HG03103 (cell line): ENCODE data around the gene CTCFL.
"Not testable (repeated sequence)": the region's sequence is repeated elsewhere in the genome, so short reads cannot be mapped to it uniquely, and the experiment has no call there.

Experiments
- ATAC-seq: cut with Tn5 transposase; IDR thresholded peaks from one replicate; pipeline ENCODE4 v1.9.1; 2021; ENCODE audit warnings: low read depth; ENCODE audit not compliant: unreplicated experiment

Gene CTCFL

GRCh38 chr20:57511709-57512108 is 13.2 kb downstream of the CTCFL start:
- not testable (repeated sequence) for ATAC-seq

DNA sequence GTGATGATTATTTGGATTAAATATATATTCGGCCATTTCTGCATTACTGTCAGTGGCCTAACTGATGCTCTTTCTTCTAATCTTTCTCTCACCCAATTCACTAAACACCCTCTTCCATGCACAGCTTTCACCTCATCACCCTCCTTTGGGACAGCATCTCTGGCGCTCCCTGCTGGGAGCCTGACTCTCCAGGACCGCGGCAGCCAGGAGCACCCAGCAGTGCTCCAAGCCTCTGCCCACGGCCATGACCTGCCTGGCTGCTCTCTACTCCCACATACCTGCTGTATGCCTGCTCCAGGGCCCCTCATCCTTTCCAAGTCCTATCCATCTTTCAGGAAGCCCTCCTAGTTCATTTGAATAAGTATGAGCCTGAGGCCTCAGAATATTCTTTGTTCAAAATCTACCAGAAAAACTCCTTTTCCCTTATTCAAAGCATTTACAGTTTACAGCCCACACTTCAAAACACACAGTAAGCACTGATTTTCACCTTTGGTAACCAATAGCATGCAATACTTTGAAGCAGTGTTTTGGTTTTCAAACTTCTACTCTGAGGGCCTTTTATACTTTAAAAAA is 15.2 kb downstream of the CTCFL start:
- ATAC-seq = no peak

- no peak for ATAC-seq
Observed at GRCh38 chr20:57508831-57509230, 16.1 kb downstream of the CTCFL start.

DNA sequence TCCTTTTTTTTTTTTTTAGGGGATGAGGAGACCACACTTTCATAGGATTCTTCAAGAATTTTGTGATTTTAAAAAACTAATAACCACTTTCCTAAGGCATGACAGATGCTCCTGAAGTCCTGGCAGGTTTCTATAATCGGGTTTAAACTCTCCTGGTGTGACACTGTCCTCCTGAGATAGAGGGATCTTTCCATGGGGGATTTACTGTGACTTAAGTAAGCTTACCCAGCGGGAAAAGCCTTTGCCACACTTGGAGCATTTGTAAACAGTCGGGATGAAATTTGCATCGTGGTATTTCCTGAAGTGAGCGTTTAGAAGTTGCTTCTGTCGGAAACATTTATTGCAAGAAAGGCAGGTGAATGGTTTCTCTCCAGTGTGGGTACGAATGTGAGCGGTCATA is 16.6 kb downstream of the CTCFL start:
- ATAC-seq = no peak

GRCh38 chr20:57507477-57507876 is 17.5 kb downstream of the CTCFL start:
- ATAC-seq = no peak

GRCh38 chr20:57505979-57506378 is 19.0 kb downstream of the CTCFL start:
- ATAC-seq = no peak

DNA sequence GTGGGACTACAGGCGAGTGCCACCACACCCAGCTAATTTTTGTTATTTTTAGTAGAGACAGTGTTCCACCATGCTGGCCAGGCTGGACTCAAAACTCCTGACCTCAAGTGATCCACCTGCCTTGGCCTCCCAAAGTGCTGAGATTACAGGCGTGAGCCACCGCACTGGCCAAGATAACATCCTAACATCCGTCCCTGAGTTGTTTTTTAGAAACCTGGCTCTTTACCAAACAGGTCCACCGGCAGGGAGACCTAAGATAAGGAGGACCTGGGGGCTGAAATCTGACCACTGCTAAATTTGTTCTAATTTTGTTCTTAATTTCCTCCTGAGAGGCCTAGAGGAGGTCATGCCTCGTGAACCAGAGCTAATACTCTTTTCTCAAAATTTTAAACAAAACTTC is 20.5 kb downstream of the CTCFL start:
- ATAC-seq = no peak

- no peak for ATAC-seq
Observed at GRCh38 chr20:57503035-57503658, 21.8 kb downstream of the CTCFL start.

DNA sequence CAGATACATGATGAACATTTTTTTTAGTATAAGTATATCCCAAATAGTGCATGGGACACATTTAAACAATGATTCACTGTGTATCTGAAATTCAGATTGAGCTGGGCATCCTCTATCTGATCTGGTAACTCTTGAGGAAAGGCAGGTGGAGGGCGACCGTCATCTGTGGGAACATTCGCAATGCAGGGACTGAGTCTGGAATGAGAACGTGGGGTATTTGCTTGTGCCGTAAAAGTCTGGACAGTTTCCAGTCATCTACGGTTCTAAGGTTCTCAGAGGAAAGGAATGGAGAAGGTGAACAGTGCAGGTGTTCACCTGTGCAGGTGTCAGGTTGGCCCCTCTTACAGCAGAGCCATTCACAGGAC is 22.6 kb downstream of the CTCFL start:
- no peak for ATAC-seq

GRCh38 chr20:57501461-57502335 is 23.2 kb downstream of the CTCFL start:
- no peak for ATAC-seq

GRCh38 chr20:57500962-57501361 is 24.0 kb downstream of the CTCFL start:
- no peak for ATAC-seq

DNA sequence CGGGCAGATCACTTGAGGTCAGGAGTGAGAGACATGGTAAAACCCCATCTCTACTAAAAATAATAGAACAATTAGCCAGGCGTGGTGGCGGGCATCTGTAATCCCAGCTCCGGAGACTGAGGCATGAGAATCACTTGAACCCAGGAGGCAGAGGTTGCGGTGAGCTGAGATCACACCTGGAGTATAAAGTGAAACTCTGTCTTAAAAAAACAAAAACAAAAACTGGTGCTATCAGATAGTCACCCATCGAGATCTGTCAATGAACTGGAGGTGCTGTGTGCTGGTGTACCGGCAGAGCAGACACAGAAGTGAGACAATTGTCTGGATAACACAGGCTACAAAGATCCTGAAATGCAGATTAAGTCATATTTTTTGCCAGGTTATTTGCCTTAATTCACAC is 24.7 kb downstream of the CTCFL start:
- no peak for ATAC-seq

GRCh38 chr20:57499676-57500075 is 25.3 kb downstream of the CTCFL start:
- ATAC-seq = no peak

- no peak for ATAC-seq
Observed at GRCh38 chr20:57498425-57499400, 26.2 kb downstream of the CTCFL start.

GRCh38 chr20:57496592-57496991 is 28.3 kb downstream of the CTCFL start:
- no peak for ATAC-seq

- no peak for ATAC-seq
Observed at GRCh38 chr20:57495978-57496377, 29.0 kb downstream of the CTCFL start.

DNA sequence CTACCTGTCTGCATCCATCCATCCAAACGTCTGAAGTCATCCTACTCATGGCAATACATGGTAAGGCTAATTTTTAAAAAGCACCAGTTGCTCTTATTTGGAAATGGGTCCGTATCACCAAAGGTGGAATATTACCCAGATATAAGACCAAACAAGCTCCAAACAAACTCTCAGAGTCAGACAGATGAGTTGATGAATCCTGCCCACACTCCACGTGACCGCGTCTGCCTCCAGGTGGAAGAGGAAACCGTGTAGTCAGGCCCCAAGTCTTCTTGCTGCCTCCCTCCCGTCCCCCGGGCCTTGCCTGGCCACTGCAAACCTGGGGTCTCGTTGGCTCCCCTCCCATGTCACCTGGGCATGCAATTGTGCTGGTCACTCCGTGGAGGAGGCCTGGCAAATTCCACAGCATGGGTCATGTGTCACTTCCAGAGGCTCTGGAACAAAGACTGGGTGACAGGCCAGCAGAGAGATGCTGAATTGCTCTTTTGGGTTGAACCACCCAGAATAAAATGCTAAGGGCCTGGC is 31.8 kb downstream of the CTCFL start:
- no peak for ATAC-seq

- no peak for ATAC-seq
Observed at GRCh38 chr20:57491373-57491772, 33.6 kb downstream of the CTCFL start.

DNA sequence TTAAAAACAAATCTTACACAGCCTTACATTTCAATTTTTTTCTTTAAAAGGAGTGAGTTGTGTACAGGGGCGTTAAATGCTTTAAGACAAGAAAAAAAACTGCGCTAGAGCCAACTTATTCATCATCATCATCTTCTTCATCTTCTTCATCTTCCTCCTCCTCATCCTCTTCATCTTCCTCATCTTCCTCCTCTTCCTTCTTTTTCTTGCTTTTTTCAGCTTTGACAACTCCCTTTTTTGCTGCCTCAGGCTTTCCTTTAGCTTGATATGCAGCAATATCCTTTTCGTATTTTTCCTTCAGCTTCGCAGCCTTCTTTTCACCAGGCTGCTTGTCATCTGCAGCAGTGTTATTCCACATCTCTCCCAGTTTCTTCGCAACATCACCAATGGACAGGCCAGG is 36.7 kb downstream of the CTCFL start:
- not testable (repeated sequence) for ATAC-seq

GRCh38 chr20:57485770-57486169 is 39.2 kb downstream of the CTCFL start:
- no peak for ATAC-seq
